Right lung (tissue), 5 donors: ENCODE data around the gene CDC42SE1. TPM values are rescaled to one million over a fixed set of nuclear protein-coding genes. Genes with fewer than 3 reads are reported as not detected.
A peak's percentile ranks its signal among the peaks of the same experiment; 100 is the strongest.

ENCODE experiments used
- DNase-seq, 2 donors: peaks; one replicate each; pipeline ENCODE4 v3.0.0-alpha.2; 2013
- polyA plus RNA-seq, 5 donors: library from polyadenylated mRNA; unstranded; fragments of 120-200 nt; gene quantifications; one replicate each; pipeline versions ENCODE4 v1.2.1 to v1.2.3, GENCODE V29; 2013; ENCODE audit warnings: inconsistent platforms in 1 of 5, low replicate concordance in 1 of 5; ENCODE audit not compliant: insufficient read length in 5 of 5, insufficient read depth in 1 of 5

Gene CDC42SE1
- polyA plus RNA-seq, 5 donors: 108 to 125 (median 114) TPM

- DNase-seq: no peak
These were observed 49.6 kb downstream of the CDC42SE1 start for GRCh38 chr1:151009674-151010345.

GRCh38 chr1:151009206-151009587 is 50.2 kb downstream of the CDC42SE1 start:
- no peak for DNase-seq

GRCh38 chr1:151008244-151009205 is 50.9 kb downstream of the CDC42SE1 start, which contains the start of gene PRUNE1:
PRUNE1 (plus strand) TSS chr1:151008449; CDS start chr1:151008633, 184 bp downstream.
- DNase-seq: peak; percentile 99

- DNase-seq: no peak
These were observed 51.6 kb downstream of the CDC42SE1 start for GRCh38 chr1:151007853-151008243.

- DNase-seq: peak; percentile 76 to 81
These were observed 52.9 kb downstream of the CDC42SE1 start, which contains the start of gene MINDY1 for GRCh38 chr1:151006327-151007052. MINDY1 (minus strand) TSS chr1:151006902; CDS start chr1:151002617, 4,285 bp downstream.

GRCh38 chr1:151005729-151006319 is 53.6 kb downstream of the CDC42SE1 start:
- no peak for DNase-seq

GRCh38 chr1:151003180-151003579 is 56.2 kb downstream of the CDC42SE1 start:
- no peak for DNase-seq

- no peak for DNase-seq
These were observed 56.8 kb downstream of the CDC42SE1 start for GRCh38 chr1:151002611-151003010.

- DNase-seq: no peak
These were observed 57.4 kb downstream of the CDC42SE1 start for GRCh38 chr1:151002051-151002450.

- DNase-seq: no peak
These were observed 57.8 kb downstream of the CDC42SE1 start for GRCh38 chr1:151001602-151002001.

Other genes starting within 250 kb of the CDC42SE1 start
- 10 to 100 TPM; 62.5 to 88.0 (median 78.2) TPM for gene ARNT, start 183.0 kb downstream of the CDC42SE1 start, polyA plus RNA-seq
- under 1 TPM in 1 of 5 donors, not detected in 4; 0.13 TPM for gene CTXND2, start 172.5 kb downstream of the CDC42SE1 start, polyA plus RNA-seq
- 100 to 1,000 TPM in 1 of 5 donors, 10 to 100 TPM in 4; 67.5 to 102 (median 83.8) TPM for gene SETDB1, start 133.3 kb downstream of the CDC42SE1 start, polyA plus RNA-seq
- gene CERS2, start 84.8 kb downstream of the CDC42SE1 start, polyA plus RNA-seq: 100 to 1,000 TPM; 232 to 283 (median 242) TPM
- gene ANXA9, start 77.3 kb downstream of the CDC42SE1 start, polyA plus RNA-seq: 1 to 10 TPM; 7.7 to 9.7 (median 8.6) TPM
- 10 to 100 TPM; 32.3 to 46.9 (median 42.6) TPM for gene MINDY1, start 52.7 kb downstream of the CDC42SE1 start, polyA plus RNA-seq
- 10 to 100 TPM; 33.2 to 44.5 (median 40.8) TPM for gene PRUNE1, start 51.2 kb downstream of the CDC42SE1 start, polyA plus RNA-seq
- 10 to 100 TPM in 1 of 5 donors, 1 to 10 TPM in 4; 5.9 to 11.1 (median 8.6) TPM for gene BNIPL, start 23.0 kb downstream of the CDC42SE1 start, polyA plus RNA-seq
- 10 to 100 TPM in 4 of 5 donors, 1 to 10 TPM in 1; 9.4 to 11.6 (median 11.0) TPM for gene C1orf56, start 11.9 kb downstream of the CDC42SE1 start, polyA plus RNA-seq
- 10 to 100 TPM; 19.8 to 24.2 (median 23.2) TPM for gene MLLT11, start 775 bp upstream of the CDC42SE1 start, polyA plus RNA-seq
- gene GABPB2, start 11.1 kb upstream of the CDC42SE1 start, polyA plus RNA-seq: 10 to 100 TPM in 4 of 5 donors, 1 to 10 TPM in 1; 8.2 to 13.5 (median 10.9) TPM
- 10 to 100 TPM; 21.8 to 27.0 (median 25.1) TPM for gene SEMA6C, start 87.0 kb upstream of the CDC42SE1 start, polyA plus RNA-seq
- gene TNFAIP8L2, start 97.0 kb upstream of the CDC42SE1 start, polyA plus RNA-seq: 1 to 10 TPM; 1.9 to 2.8 (median 2.5) TPM
- 10 to 100 TPM; 15.7 to 18.6 (median 15.8) TPM for gene LYSMD1, start 106.3 kb upstream of the CDC42SE1 start, polyA plus RNA-seq
- 10 to 100 TPM; 34.8 to 41.0 (median 39.2) TPM for gene SCNM1, start 106.5 kb upstream of the CDC42SE1 start, polyA plus RNA-seq
- gene TMOD4, start 116.4 kb upstream of the CDC42SE1 start, polyA plus RNA-seq: 1 to 10 TPM; 1.1 to 3.2 (median 1.7) TPM
- gene VPS72, start 130.6 kb upstream of the CDC42SE1 start, polyA plus RNA-seq: 10 to 100 TPM; 56.3 to 68.0 (median 64.0) TPM
- 10 to 100 TPM; 61.2 to 66.1 (median 62.2) TPM for gene PIP5K1A, start 138.9 kb upstream of the CDC42SE1 start, polyA plus RNA-seq
- gene PSMD4, start 195.1 kb upstream of the CDC42SE1 start, polyA plus RNA-seq: 100 to 1,000 TPM; 135 to 163 (median 145) TPM
- 10 to 100 TPM; 15.2 to 19.8 (median 16.1) TPM for gene ZNF687, start 222.7 kb upstream of the CDC42SE1 start, polyA plus RNA-seq